IPS-20b (cell line): Measurements from ENCODE around the gene FMNL2.

ENCODE experiments used
- H3K27ac ChIP-seq: one replicate; pipeline ENCODE4 v1.5.1; 2013; ENCODE audit warnings: low read length
- H3K27me3 ChIP-seq: 2 replicates; pipeline ENCODE4 v1.6.1; 2013; ENCODE audit warnings: mild to moderate bottlenecking, low read length, inconsistent platforms; ENCODE audit not compliant: insufficient read depth
- H3K36me3 ChIP-seq: 2 replicates; pipeline ENCODE4 v1.6.1; 2013; ENCODE audit warnings: low read depth, mild to moderate bottlenecking, inconsistent platforms, low read length, moderate library complexity; ENCODE audit not compliant: insufficient read depth
- H3K4me1 ChIP-seq: 2 replicates; pipeline ENCODE4 v1.6.1; 2013; ENCODE audit warnings: mild to moderate bottlenecking, control low read depth, inconsistent platforms, low read length, moderate library complexity; ENCODE audit not compliant: insufficient read depth
- H3K4me3 ChIP-seq: 2 replicates; pipeline ENCODE4 v1.5.1; 2013; ENCODE audit warnings: mild to moderate bottlenecking, low read length, inconsistent platforms
- H3K9ac ChIP-seq: 2 replicates; pipeline ENCODE4 v1.6.1; 2013; ENCODE audit warnings: low read depth, mild to moderate bottlenecking, inconsistent platforms, low read length, moderate library complexity
- H3K9me3 ChIP-seq: 2 replicates; pipeline ENCODE4 v1.6.1; 2013; ENCODE audit warnings: mild to moderate bottlenecking, low read depth, low read length, inconsistent platforms; ENCODE audit not compliant: insufficient read depth

FMNL2 gene

GRCh38 chr2:152355409-152355831, 20.4 kb downstream of the FMNL2 start:
- H3K36me3 ChIP-seq, result peaks cover 5% of the 10 kb centered on the region; the same call in 1 of the 2 replicates
- H3K9ac ChIP-seq, result no peak overlapping the region
- H3K9me3 ChIP-seq, result no peaks in the 10 kb centered on the region
- H3K4me1 ChIP-seq, result no peaks in the 10 kb centered on the region
- no peak overlapping the region for H3K27ac ChIP-seq
- no peak overlapping the region for H3K4me3 ChIP-seq
- H3K27me3 ChIP-seq, result no peaks in the 10 kb centered on the region

- H3K4me3 ChIP-seq, result no peak overlapping the region
- no peaks in the 10 kb centered on the region for H3K27me3 ChIP-seq
- no peak overlapping the region for H3K27ac ChIP-seq
- H3K9ac ChIP-seq, result no peak overlapping the region
- no peaks in the 10 kb centered on the region for H3K36me3 ChIP-seq
- H3K4me1 ChIP-seq, result no peaks in the 10 kb centered on the region
- H3K9me3 ChIP-seq, result no peaks in the 10 kb centered on the region
Observed at GRCh38 chr2:152359573-152360363, 24.8 kb downstream of the FMNL2 start.

GRCh38 chr2:152363936-152364335, 29.0 kb downstream of the FMNL2 start:
- no peaks in the 10 kb centered on the region for H3K36me3 ChIP-seq
- no peak overlapping the region for H3K27ac ChIP-seq
- peaks cover under 1% of the 10 kb centered on the region; the same call in 1 of the 2 replicates for H3K4me1 ChIP-seq
- H3K9me3 ChIP-seq, result no peaks in the 10 kb centered on the region
- H3K27me3 ChIP-seq, result no peaks in the 10 kb centered on the region
- no peak overlapping the region for H3K9ac ChIP-seq
- no peak overlapping the region for H3K4me3 ChIP-seq

- H3K4me1 ChIP-seq, result peaks cover 17% of the 10 kb centered on the region; the same call in 1 of the 2 replicates
- H3K9me3 ChIP-seq, result no peaks in the 10 kb centered on the region
- no peaks in the 10 kb centered on the region for H3K27me3 ChIP-seq
- no peaks in the 10 kb centered on the region for H3K36me3 ChIP-seq
- H3K27ac ChIP-seq, result no peak overlapping the region
- no peak overlapping the region for H3K9ac ChIP-seq
- H3K4me3 ChIP-seq, result no peak overlapping the region
Observed at GRCh38 chr2:152367547-152368390, 32.8 kb downstream of the FMNL2 start.

GRCh38 chr2:152369176-152369860, 34.3 kb downstream of the FMNL2 start:
- Histone ChIP-seq H3K27me3 (no peaks in the 10 kb centered on the region), H3K4me3 (no peak overlapping the region), H3K9ac (no peak overlapping the region), H3K9me3 (no peaks in the 10 kb centered on the region), H3K36me3 (no peaks in the 10 kb centered on the region), H3K27ac (no peak overlapping the region), H3K4me1 (peaks cover 17% of the 10 kb centered on the region; the same call in 1 of the 2 replicates)

- Histone ChIP-seq H3K4me3 (no peak overlapping the region), H3K4me1 (peaks cover 17% of the 10 kb centered on the region; the same call in 1 of the 2 replicates), H3K27me3 (no peaks in the 10 kb centered on the region), H3K9ac (no peak overlapping the region), H3K9me3 (no peaks in the 10 kb centered on the region), H3K27ac (no peak overlapping the region), H3K36me3 (no peaks in the 10 kb centered on the region)
Observed at GRCh38 chr2:152370783-152371182, 35.8 kb downstream of the FMNL2 start.

GRCh38 chr2:152372438-152372984, 37.5 kb downstream of the FMNL2 start:
- no peak overlapping the region for H3K9ac ChIP-seq
- H3K4me1 ChIP-seq, result peaks cover 21% of the 10 kb centered on the region; the same call in 1 of the 2 replicates
- no peaks in the 10 kb centered on the region for H3K36me3 ChIP-seq
- no peaks in the 10 kb centered on the region for H3K9me3 ChIP-seq
- H3K27me3 ChIP-seq, result no peaks in the 10 kb centered on the region
- no peak overlapping the region for H3K27ac ChIP-seq
- no peak overlapping the region for H3K4me3 ChIP-seq

GRCh38 chr2:152375174-152375573, 40.2 kb downstream of the FMNL2 start:
- peaks cover 11% of the 10 kb centered on the region; the same call in 1 of the 2 replicates for H3K4me1 ChIP-seq
- no peak overlapping the region for H3K9ac ChIP-seq
- H3K27me3 ChIP-seq, result no peaks in the 10 kb centered on the region
- no peaks in the 10 kb centered on the region for H3K9me3 ChIP-seq
- no peaks in the 10 kb centered on the region for H3K36me3 ChIP-seq
- H3K27ac ChIP-seq, result no peak overlapping the region
- H3K4me3 ChIP-seq, result no peak overlapping the region

- no peaks in the 10 kb centered on the region for H3K27me3 ChIP-seq
- H3K4me1 ChIP-seq, result peaks cover 8% of the 10 kb centered on the region; the same call in 1 of the 2 replicates
- H3K27ac ChIP-seq, result no peak overlapping the region
- no peak overlapping the region for H3K9ac ChIP-seq
- no peaks in the 10 kb centered on the region for H3K9me3 ChIP-seq
- H3K36me3 ChIP-seq, result no peaks in the 10 kb centered on the region
- no peak overlapping the region for H3K4me3 ChIP-seq
Observed at GRCh38 chr2:152376385-152376784, 41.4 kb downstream of the FMNL2 start.

GRCh38 chr2:152376968-152377367, 42.0 kb downstream of the FMNL2 start:
- H3K27me3 ChIP-seq, result no peaks in the 10 kb centered on the region
- H3K36me3 ChIP-seq, result no peaks in the 10 kb centered on the region
- no peak overlapping the region for H3K27ac ChIP-seq
- peaks cover 14% of the 10 kb centered on the region; the same call in 1 of the 2 replicates for H3K4me1 ChIP-seq
- H3K9me3 ChIP-seq, result no peaks in the 10 kb centered on the region
- H3K9ac ChIP-seq, result no peak overlapping the region
- no peak overlapping the region for H3K4me3 ChIP-seq

- no peak overlapping the region for H3K9ac ChIP-seq
- 0 out of 2 replicates have a peak, but pooled peaks cover 17% of the 10 kb centered on the region for H3K4me1 ChIP-seq
- H3K27me3 ChIP-seq, result no peaks in the 10 kb centered on the region
- no peak overlapping the region for H3K4me3 ChIP-seq
- no peak overlapping the region for H3K27ac ChIP-seq
- H3K36me3 ChIP-seq, result no peaks in the 10 kb centered on the region
- H3K9me3 ChIP-seq, result no peaks in the 10 kb centered on the region
Observed at GRCh38 chr2:152379089-152379488, 44.1 kb downstream of the FMNL2 start.
